Measurements from ENCODE around the gene MARCHF5. TPM values are rescaled to one million over a fixed set of nuclear protein-coding genes. Genes with fewer than 3 reads are reported as not detected.

The MARCHF5 gene
- polyA plus RNA-seq (2012; ENCODE audit: low read depth, missing spikeins) = 11.6 TPM

- TF ChIP-seq PAX5 (IDR thresholded peaks at IDR 0.05; ENCODE audit: insufficient read depth, low read length, severe bottlenecking) (peak; percentile 91), SPI1 (IDR thresholded peaks at IDR 0.05; ENCODE audit: low read depth, low read length) (0 out of 2 replicates have a peak, but pooled peaks have one; percentile 19), TAF1 (IDR thresholded peaks at IDR 0.05; ENCODE audit: low read depth, low read length) (peak; percentile 17; the same call in 1 of the 2 replicates), POU2F2 (IDR thresholded peaks at IDR 0.05; ENCODE audit: low read depth, low read length) (no peak), POLR2A (IDR thresholded peaks at IDR 0.05; ENCODE audit: low read depth, low read length) (no peak), POLR2AphosphoS5 (IDR thresholded peaks at IDR 0.05; ENCODE audit: low read depth, low read length) (no peak)
- peak; percentile 90 for DNase-seq (ENCODE audit: insufficient read length, low spot score)
- FAIRE-seq = peak; percentile 99
These were observed at the start of gene MARCHF5, which contains the start of gene CPEB3 for GRCh38 chr10:92290837-92291615. Gene MARCHF5, plus strand, starts transcription at chr10:92291167. Its CDS starts 328 bp downstream, at chr10:92291495. Gene CPEB3, minus strand, starts transcription at chr10:92291078. Its CDS starts 50,728 bp downstream, at chr10:92240350.

GRCh38 chr10:92241501-92241900 lies 49.5 kb upstream of the MARCHF5 start:
- no peak for FAIRE-seq
- TF ChIP-seq SPI1 (IDR thresholded peaks at IDR 0.05; ENCODE audit: low read depth, low read length) (no peak), POLR2AphosphoS5 (IDR thresholded peaks at IDR 0.05; ENCODE audit: low read depth, low read length) (no peak), POU2F2 (IDR thresholded peaks at IDR 0.05; ENCODE audit: low read depth, low read length) (no peak), TAF1 (IDR thresholded peaks at IDR 0.05; ENCODE audit: low read depth, low read length) (no peak), PAX5 (IDR thresholded peaks at IDR 0.05; ENCODE audit: insufficient read depth, low read length, severe bottlenecking) (no peak), POLR2A (IDR thresholded peaks at IDR 0.05; ENCODE audit: low read depth, low read length) (no peak)
- DNase-seq (ENCODE audit: insufficient read length, low spot score) = no peak

GRCh38 chr10:92242380-92242779 lies 48.6 kb upstream of the MARCHF5 start:
- TF ChIP-seq PAX5 (IDR thresholded peaks at IDR 0.05; ENCODE audit: insufficient read depth, low read length, severe bottlenecking) (no peak), TAF1 (IDR thresholded peaks at IDR 0.05; ENCODE audit: low read depth, low read length) (no peak), POU2F2 (IDR thresholded peaks at IDR 0.05; ENCODE audit: low read depth, low read length) (no peak), POLR2AphosphoS5 (IDR thresholded peaks at IDR 0.05; ENCODE audit: low read depth, low read length) (no peak), SPI1 (IDR thresholded peaks at IDR 0.05; ENCODE audit: low read depth, low read length) (no peak), POLR2A (IDR thresholded peaks at IDR 0.05; ENCODE audit: low read depth, low read length) (no peak)
- no peak for DNase-seq (ENCODE audit: insufficient read length, low spot score)
- no peak for FAIRE-seq

GRCh38 chr10:92242910-92243671 lies 47.9 kb upstream of the MARCHF5 start:
- FAIRE-seq = no peak
- TF ChIP-seq PAX5 (IDR thresholded peaks at IDR 0.05; ENCODE audit: insufficient read depth, low read length, severe bottlenecking) (no peak), POLR2AphosphoS5 (IDR thresholded peaks at IDR 0.05; ENCODE audit: low read depth, low read length) (no peak), POU2F2 (IDR thresholded peaks at IDR 0.05; ENCODE audit: low read depth, low read length) (no peak), TAF1 (IDR thresholded peaks at IDR 0.05; ENCODE audit: low read depth, low read length) (no peak), SPI1 (IDR thresholded peaks at IDR 0.05; ENCODE audit: low read depth, low read length) (peak; percentile 55), POLR2A (IDR thresholded peaks at IDR 0.05; ENCODE audit: low read depth, low read length) (no peak)
- DNase-seq (ENCODE audit: insufficient read length, low spot score) = no peak

GRCh38 chr10:92244796-92245195 lies 46.2 kb upstream of the MARCHF5 start:
- peak; percentile 64 for FAIRE-seq
- no peak for TF ChIP-seq POLR2A (IDR thresholded peaks at IDR 0.05; ENCODE audit: low read depth, low read length)
- TF ChIP-seq POU2F2 (IDR thresholded peaks at IDR 0.05; ENCODE audit: low read depth, low read length) = no peak
- TF ChIP-seq TAF1 (IDR thresholded peaks at IDR 0.05; ENCODE audit: low read depth, low read length) = no peak
- TF ChIP-seq PAX5 (IDR thresholded peaks at IDR 0.05; ENCODE audit: insufficient read depth, low read length, severe bottlenecking) = no peak
- TF ChIP-seq SPI1 (IDR thresholded peaks at IDR 0.05; ENCODE audit: low read depth, low read length) = no peak
- no peak for TF ChIP-seq POLR2AphosphoS5 (IDR thresholded peaks at IDR 0.05; ENCODE audit: low read depth, low read length)
- no peak for DNase-seq (ENCODE audit: insufficient read length, low spot score)

GRCh38 chr10:92248566-92248965 lies 42.4 kb upstream of the MARCHF5 start:
- DNase-seq (ENCODE audit: insufficient read length, low spot score) (no peak), FAIRE-seq (no peak)
- TF ChIP-seq POLR2AphosphoS5 (IDR thresholded peaks at IDR 0.05; ENCODE audit: low read depth, low read length) (no peak), TAF1 (IDR thresholded peaks at IDR 0.05; ENCODE audit: low read depth, low read length) (no peak), POLR2A (IDR thresholded peaks at IDR 0.05; ENCODE audit: low read depth, low read length) (no peak), SPI1 (IDR thresholded peaks at IDR 0.05; ENCODE audit: low read depth, low read length) (no peak), POU2F2 (IDR thresholded peaks at IDR 0.05; ENCODE audit: low read depth, low read length) (no peak), PAX5 (IDR thresholded peaks at IDR 0.05; ENCODE audit: insufficient read depth, low read length, severe bottlenecking) (no peak)

- TF ChIP-seq POU2F2 (IDR thresholded peaks at IDR 0.05; ENCODE audit: low read depth, low read length) = no peak
- FAIRE-seq (no peak), DNase-seq (ENCODE audit: insufficient read length, low spot score) (no peak)
These were observed 27.6 kb upstream of the MARCHF5 start for GRCh38 chr10:92263396-92263795.

GRCh38 chr10:92264249-92264648 lies 26.7 kb upstream of the MARCHF5 start:
- DNase-seq (ENCODE audit: insufficient read length, low spot score) (no peak), FAIRE-seq (no peak)
- no peak for TF ChIP-seq POLR2A (IDR thresholded peaks at IDR 0.05; ENCODE audit: low read depth, low read length)
- TF ChIP-seq PAX5 (IDR thresholded peaks at IDR 0.05; ENCODE audit: insufficient read depth, low read length, severe bottlenecking) = no peak
- no peak for TF ChIP-seq SPI1 (IDR thresholded peaks at IDR 0.05; ENCODE audit: low read depth, low read length)
- TF ChIP-seq TAF1 (IDR thresholded peaks at IDR 0.05; ENCODE audit: low read depth, low read length) = no peak
- no peak for TF ChIP-seq POU2F2 (IDR thresholded peaks at IDR 0.05; ENCODE audit: low read depth, low read length)
- no peak for TF ChIP-seq POLR2AphosphoS5 (IDR thresholded peaks at IDR 0.05; ENCODE audit: low read depth, low read length)

- no peak for FAIRE-seq
- no peak for DNase-seq (ENCODE audit: insufficient read length, low spot score)
- TF ChIP-seq POLR2A (IDR thresholded peaks at IDR 0.05; ENCODE audit: low read depth, low read length) (no peak), PAX5 (IDR thresholded peaks at IDR 0.05; ENCODE audit: insufficient read depth, low read length, severe bottlenecking) (no peak), SPI1 (IDR thresholded peaks at IDR 0.05; ENCODE audit: low read depth, low read length) (peak; percentile 76)
These were observed 25.2 kb upstream of the MARCHF5 start for GRCh38 chr10:92265687-92266258.

All from GM12891 (cell line).